Measurements from ENCODE around the gene CHRDL2. TPM values are rescaled to one million over a fixed set of nuclear protein-coding genes. Genes with fewer than 3 reads are reported as not detected.

CHRDL2 gene
- polyA plus RNA-seq, 12 donors = 1.1 to 5.7 (median 3.1) TPM; not detected in 2

DNA sequence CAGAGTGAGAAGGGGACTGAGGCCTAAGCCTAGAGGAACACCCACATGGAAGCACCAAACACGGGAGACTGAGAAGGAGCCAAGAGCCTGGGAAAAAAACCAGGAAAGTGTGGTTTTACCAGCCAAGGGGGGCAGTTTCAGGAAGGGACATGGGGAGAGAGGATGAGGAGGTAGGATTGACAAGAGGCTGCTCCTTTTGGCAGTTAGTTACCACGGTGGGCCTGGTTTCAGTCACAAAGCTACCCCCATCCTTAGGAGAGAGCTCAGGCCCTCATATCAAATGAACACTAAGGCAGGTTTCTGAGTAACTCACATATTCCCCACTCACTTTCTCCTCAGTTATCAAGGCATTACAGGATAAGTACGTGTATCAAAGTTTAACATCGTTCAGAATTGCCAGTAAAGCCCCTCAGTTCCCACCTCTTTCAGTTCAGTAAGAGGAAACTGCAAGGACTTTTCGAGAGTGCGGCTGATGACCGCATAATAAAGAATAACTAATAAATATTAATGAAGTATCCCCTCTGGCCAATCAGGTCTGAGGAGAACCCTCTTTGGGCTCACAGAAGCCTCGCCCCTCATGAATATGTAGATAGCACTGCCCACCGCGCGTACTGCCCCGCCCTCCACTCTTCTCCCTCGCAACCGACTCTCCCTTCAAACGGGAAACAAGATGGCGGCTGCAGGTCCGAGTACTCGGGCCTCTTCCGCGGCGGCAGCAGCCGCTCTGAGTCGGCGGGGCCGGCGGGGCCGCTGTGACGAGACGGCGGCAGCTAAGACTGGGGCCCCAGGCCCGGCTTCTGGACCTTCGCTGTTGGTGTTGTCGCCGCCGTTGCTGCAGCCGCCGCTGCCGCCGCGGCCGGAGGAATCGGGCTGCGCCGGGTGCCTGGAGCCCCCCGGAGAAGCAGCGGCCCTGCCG, 17.2 kb upstream of the CHRDL2 start, which contains the start of gene RNF169:
Gene RNF169 (plus strand): TSS at position 639 of the 916 bp plus-strand sequence. CDS start 32 bp downstream, at position 671.
- DNase-seq = peak; percentile 94

GRCh38 chr11:74746868-74747267, 15.6 kb upstream of the CHRDL2 start:
- no peak for DNase-seq

DNA sequence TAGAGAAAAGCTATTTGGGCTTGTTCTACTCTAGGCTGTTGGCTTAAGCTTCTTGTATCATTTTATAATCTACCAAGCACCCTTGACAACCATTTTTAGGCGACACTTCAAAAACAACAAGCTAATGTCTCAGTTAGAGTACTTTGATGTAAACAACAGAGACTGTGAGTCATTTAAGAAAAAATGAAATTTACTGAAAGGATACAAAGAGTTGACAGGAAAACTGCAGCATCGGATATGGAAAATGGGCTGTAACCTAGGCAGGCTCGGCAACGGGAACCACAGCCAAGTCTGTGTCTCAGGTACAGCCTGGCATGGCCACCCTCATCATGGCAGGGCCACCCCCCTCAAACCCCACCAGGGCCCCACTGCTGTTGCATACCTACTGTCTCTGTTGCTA, 13.1 kb upstream of the CHRDL2 start:
- DNase-seq = no peak

DNA sequence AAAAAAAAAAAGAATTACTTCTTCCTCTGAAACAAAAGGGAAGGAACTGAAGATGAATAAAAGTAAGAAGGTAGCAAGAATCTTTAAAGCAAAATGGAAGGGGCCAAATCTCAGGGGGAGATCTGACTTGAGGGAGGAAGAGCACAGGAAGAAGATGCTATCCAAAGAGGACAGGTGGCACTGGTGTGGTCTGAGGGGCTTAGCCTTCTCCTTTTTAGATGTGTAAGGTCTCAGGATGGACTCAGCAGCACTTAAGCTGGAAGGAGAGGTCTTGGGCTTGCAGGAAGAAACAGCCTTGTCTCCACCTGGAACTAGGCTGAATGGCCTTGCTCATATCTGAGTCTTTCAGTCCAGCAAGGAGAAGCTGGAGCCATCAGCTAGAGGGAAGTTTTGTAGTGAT, 12.4 kb upstream of the CHRDL2 start:
- no peak for DNase-seq

DNA sequence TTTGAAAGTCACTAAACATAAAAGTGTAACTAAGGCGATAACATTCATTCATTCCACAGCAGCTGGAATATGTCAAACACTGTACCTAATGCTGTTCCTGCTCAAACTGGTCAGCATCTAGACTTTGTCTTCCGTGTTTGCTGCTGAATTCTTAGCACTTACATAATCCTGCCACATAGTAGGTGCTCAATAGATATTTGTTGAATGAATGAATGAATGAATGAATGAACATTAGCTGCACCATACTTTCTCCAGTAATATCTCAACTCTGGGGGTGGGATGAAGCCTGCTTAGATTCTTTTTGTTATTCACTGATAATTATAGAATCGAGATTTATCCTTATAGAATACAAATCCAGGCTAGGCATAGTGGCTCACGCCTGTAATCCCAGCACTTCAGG, 10.8 kb upstream of the CHRDL2 start:
- DNase-seq = no peak

DNA sequence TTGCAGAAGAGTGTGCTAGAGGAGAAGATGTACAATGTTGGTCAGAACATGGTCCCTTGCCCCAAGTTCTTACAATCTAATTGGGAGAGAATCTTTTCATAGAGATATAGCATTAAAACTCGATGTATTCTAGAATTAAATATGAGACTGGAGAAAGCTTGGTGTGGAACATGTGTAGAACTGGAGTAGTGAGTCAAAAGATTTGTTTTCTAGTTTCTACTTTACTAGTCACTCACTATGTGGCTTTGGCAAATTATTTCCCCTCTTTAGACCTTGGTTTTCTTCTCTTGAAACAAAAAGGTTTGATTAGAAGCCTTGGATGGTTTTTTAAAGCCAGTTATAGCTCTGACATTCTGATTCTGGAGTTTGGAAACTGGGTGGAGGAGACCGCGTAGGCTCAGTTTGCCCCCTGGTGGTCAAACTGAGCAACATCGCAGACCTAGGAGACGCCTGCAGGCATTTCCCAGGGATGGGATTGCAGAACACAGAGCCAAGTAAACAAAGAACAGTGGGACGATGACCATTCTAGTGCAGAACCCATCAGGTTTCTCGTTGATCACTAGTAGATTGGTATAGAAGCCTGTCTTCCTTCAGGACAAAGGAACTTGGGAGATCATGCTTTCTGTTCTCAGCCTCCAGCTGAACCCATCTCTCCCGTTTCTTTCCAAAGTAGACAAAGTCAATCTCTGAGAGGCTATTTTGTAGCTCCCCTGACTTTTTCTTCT, 8.5 kb upstream of the CHRDL2 start:
- peak; percentile 65 for DNase-seq

GRCh38 chr11:74736031-74736430, 4.8 kb upstream of the CHRDL2 start:
- no peak for DNase-seq

DNA sequence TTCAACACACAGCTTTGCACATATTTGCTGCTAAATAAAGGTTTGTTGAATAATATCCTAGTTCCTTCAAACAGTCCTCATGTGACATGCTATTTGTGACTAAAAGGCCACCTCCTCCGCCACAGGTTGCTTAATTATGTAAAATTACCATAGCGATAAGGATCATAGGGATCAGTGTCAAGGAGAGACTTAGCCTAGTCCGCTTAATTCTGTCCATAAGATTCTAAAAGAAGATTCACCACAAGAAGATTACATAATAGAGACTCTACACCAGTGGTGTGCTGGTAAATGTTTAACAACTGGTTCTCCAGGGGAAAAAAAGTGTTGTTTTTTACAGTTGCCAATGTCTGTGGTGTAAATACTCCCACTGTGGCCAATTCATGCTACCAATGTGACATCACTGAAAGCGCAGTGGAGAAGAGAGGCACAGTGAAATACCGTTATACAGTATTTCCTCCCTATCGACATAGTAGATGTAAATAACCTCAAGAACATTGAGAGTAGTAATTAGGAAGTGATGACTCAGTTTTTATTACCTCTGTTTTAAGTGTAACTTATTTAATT, 4.2 kb upstream of the CHRDL2 start:
- DNase-seq = no peak

GRCh38 chr11:74734559-74734925, 3.3 kb upstream of the CHRDL2 start:
- no peak for DNase-seq

DNA sequence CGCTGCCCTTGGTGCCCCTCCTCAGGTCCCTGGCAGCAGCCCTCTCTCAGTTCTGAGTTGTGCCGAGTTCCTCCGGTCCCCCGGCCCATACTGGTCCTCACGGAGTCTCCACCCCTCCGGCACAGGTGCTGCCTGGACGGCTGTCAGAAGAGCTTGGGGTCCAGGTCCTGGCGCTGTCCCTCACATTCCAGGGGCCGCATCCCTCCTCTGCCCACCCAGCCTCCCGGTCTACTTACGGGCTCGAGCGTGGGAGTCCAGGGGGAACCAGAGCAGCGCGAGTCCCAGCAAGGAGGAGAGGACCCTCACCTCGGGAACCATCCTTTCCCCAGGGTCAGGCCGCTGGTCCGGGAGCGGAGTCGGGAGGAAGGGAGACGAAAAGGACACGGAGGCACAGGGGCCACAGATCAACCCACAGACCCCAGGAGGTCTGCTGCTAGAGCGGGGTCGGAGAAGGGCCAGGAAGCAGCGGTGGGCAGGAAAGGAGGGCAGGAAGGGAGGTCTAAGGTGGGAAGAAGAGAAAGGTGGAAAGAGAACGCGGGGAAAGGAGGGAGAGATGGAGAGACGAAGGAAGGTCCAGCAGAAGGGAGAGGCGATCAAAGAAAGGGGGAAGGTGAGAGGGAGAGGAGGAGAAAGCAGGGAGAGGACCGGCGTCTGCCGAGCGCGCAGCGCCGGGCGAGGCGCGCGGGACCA, 510 bp downstream of the CHRDL2 start:
- no peak for DNase-seq

DNA sequence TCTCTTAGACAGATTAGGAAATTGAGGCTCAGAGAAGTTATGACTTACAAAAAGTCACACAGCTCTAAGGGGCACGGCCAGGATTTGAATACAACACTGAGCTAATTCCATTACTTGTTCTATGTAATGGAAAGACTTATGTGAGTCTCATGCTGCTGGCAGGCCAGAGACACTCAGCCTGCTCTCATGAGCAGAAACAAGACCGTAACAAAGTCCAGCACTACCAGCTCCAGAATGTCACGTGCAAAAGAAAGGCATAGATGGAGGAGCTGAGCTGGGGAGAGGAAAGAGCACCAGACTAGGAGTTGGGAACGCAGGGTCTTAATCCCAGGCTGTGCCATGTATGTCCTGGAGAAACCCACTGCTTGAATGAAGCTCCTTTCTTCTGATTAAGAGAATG, 1.8 kb downstream of the CHRDL2 start:
- DNase-seq = no peak

- DNase-seq = peak; percentile 87
Observed at GRCh38 chr11:74726547-74727182, 4.6 kb downstream of the CHRDL2 start.

- DNase-seq = no peak
Observed at GRCh38 chr11:74725701-74726100, 5.5 kb downstream of the CHRDL2 start.

- DNase-seq = no peak
Observed at GRCh38 chr11:74723511-74723910, 7.7 kb downstream of the CHRDL2 start.

- DNase-seq = no peak
Observed at GRCh38 chr11:74721479-74721835, 9.8 kb downstream of the CHRDL2 start.

GRCh38 chr11:74720596-74721478, 10.4 kb downstream of the CHRDL2 start:
- no peak for DNase-seq

DNA sequence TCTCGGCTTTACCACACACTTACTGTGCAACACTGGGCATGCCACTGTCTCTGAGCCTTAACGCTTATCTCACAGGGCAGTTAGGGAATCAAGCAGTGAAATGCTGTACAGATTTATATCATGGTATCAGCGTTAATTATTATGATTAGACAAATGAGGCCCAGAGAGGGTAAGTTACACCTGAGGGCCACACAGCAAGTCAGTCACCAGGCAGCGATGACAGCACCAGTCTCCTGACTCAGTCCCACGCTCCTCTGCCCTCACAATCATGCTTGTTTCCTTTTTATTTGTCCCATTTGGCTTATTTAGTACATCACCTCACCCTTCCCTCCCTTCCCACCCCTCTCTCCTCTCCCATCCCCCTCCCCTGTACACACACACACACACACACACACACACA, 12.2 kb downstream of the CHRDL2 start:
- DNase-seq = no peak

DNA sequence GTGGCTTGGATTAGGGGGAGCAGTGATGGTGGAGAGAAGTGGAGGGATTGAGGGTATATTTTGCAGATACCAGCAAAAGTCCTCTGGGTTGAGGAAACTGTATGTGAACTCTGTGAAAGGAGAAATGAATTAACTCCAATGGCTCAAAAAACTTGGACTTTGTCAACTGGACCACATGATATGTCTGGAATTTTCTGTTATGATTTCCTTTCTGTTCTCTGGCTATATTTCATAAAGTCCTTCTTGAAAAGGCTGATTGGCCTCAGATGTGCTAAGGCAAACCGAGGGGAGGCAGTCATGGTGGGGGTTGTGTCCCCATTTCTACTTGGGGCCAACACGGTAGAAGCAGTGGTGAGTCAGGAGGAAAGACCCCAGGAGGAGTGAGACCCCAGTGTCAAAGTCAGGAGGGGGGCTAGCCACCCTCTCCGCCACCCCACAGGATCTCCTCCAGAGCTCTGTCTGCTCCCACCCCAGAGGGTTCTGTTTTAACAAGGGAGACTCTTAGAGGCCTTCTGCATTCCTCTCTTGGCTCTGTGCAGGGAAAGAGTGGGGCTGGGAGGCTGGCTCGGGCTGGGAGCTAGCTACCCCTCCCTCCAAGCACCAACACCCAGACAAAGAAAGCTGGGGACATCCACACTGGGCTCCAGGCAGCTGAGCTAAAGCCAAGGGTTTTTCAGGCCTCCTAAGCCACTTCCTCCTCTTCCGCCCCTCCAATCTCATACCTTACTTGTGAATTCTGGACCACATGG, 13.8 kb downstream of the CHRDL2 start:
- DNase-seq = no peak

GRCh38 chr11:74714904-74715303, 16.3 kb downstream of the CHRDL2 start:
- DNase-seq = no peak

- no peak for DNase-seq
Observed at GRCh38 chr11:74713686-74714085, 17.5 kb downstream of the CHRDL2 start.

Measured in muscle of arm (tissue), 12 donors.